BJ (cell line): ENCODE data around the gene SMURF1. TPM values are rescaled to one million over a fixed set of nuclear protein-coding genes. Genes with fewer than 3 reads are reported as not detected.
"Not testable (repeated sequence)": the region's sequence is repeated elsewhere in the genome, so short reads cannot be mapped to it uniquely, and the experiment has no call there.

Source experiments
- CTCF ChIA-PET: fragments of 350-600 bp; formaldehyde crosslinking; extraction: SDS; loops from one replicate; lab custom pipeline; 2021; ENCODE audit warnings: antibody characterized with exemption, inconsistent platforms; lab: Yijun Ruan, JAX
- POLR2A ChIA-PET: fragments of 300-600 bp; sonication (Branson Sonifier 250); formaldehyde crosslinking; extraction: SDS; loops from one replicate; lab custom pipeline; 2021; ENCODE audit warnings: antibody characterized with exemption; lab: Charles Lee
- DNase-seq: peaks from one replicate; pipeline ENCODE4 v3.0.0-alpha.2; 2011; ENCODE audit warnings: low read depth
- H3K27me3 ChIP-seq: 2 replicates; pipeline ENCODE4 v1.6.0; 2011; ENCODE audit warnings: low read length; ENCODE audit not compliant: control insufficient read depth, insufficient read depth
- H3K36me3 ChIP-seq: 2 replicates; pipeline ENCODE4 v1.5.1; 2011; ENCODE audit warnings: low read length; ENCODE audit not compliant: control insufficient read depth, insufficient read depth
- H3K4me3 ChIP-seq: 2 replicates; pipeline ENCODE4 v1.5.1; 2011; ENCODE audit warnings: low read depth, mild to moderate bottlenecking, control low read depth, low read length
- polyA plus RNA-seq: library from polyadenylated mRNA; depleted of rRNA; stranded (reverse); fragments of >200 nt; gene quantifications from 2 replicates; pipeline ENCODE4 v1.2.3, GENCODE V29; 2011
- TF ChIP-seq, protein P1 (sequence below): IDR thresholded peaks from 2 replicates; pipeline ENCODE4 v1.5.1; 2011; ENCODE audit warnings: low read depth, mild to moderate bottlenecking, control low read depth, inconsistent platforms, low read length, moderate library complexity; ENCODE audit not compliant: insufficient read depth

The SMURF1 gene
- polyA plus RNA-seq, 1 experiment, result 15.4 TPM

GRCh38 chr7:99104631-99105030 is 39.3 kb downstream of the SMURF1 start:
- no peak for DNase-seq
- TF ChIP-seq, protein P1, sequence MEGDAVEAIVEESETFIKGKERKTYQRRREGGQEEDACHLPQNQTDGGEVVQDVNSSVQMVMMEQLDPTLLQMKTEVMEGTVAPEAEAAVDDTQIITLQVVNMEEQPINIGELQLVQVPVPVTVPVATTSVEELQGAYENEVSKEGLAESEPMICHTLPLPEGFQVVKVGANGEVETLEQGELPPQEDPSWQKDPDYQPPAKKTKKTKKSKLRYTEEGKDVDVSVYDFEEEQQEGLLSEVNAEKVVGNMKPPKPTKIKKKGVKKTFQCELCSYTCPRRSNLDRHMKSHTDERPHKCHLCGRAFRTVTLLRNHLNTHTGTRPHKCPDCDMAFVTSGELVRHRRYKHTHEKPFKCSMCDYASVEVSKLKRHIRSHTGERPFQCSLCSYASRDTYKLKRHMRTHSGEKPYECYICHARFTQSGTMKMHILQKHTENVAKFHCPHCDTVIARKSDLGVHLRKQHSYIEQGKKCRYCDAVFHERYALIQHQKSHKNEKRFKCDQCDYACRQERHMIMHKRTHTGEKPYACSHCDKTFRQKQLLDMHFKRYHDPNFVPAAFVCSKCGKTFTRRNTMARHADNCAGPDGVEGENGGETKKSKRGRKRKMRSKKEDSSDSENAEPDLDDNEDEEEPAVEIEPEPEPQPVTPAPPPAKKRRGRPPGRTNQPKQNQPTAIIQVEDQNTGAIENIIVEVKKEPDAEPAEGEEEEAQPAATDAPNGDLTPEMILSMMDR, result no peak
- H3K27me3 ChIP-seq, result no peaks in the 10 kb centered on the region
- H3K36me3 ChIP-seq, result no peaks in the 10 kb centered on the region; the same call in 1 of the 2 replicates
- CTCF ChIA-PET, result no interaction called here
- POLR2A ChIA-PET, result no interaction called here
- no peak overlapping the region for H3K4me3 ChIP-seq

- POLR2A ChIA-PET, CTCF ChIA-PET, H3K27me3 ChIP-seq, H3K4me3 ChIP-seq, H3K36me3 ChIP-seq, DNase-seq: not testable (repeated sequence)
Measured at GRCh38 chr7:99103836-99104235, 40.1 kb downstream of the SMURF1 start.

- Histone ChIP-seq H3K36me3 (no peaks in the 10 kb centered on the region; the same call in 1 of the 2 replicates), H3K4me3 (no peak overlapping the region), H3K27me3 (no peaks in the 10 kb centered on the region)
- POLR2A ChIA-PET, result no interaction called here
- TF ChIP-seq, protein P1, result no peak
- DNase-seq, result no peak
- CTCF ChIA-PET, result no interaction called here
Measured at GRCh38 chr7:99102809-99103690, 40.9 kb downstream of the SMURF1 start.

DNA sequence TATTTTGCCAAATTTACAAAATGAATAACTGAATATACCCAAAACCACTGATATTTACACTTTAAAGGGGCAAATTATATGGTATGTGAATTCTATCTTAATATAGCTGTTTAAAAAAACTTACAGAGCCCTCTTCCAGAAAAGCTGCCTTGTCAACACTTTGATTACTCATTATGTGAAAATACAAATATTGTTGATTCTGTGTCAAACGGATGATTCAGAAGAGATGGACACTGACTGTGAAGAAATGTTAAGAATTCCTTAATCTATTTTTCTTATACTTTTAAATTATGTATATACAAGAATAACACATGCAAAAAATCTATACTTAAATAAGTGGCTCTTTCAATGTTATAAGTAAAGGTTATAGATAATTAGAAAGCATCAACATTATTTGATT is 41.5 kb downstream of the SMURF1 start:
- no peak for DNase-seq
- ChIA-PET CTCF (no interaction called here), POLR2A (no interaction called here)
- Histone ChIP-seq H3K36me3 (no peaks in the 10 kb centered on the region; the same call in 1 of the 2 replicates), H3K4me3 (no peak overlapping the region), H3K27me3 (no peaks in the 10 kb centered on the region)
- TF ChIP-seq, protein P1, result no peak

DNA sequence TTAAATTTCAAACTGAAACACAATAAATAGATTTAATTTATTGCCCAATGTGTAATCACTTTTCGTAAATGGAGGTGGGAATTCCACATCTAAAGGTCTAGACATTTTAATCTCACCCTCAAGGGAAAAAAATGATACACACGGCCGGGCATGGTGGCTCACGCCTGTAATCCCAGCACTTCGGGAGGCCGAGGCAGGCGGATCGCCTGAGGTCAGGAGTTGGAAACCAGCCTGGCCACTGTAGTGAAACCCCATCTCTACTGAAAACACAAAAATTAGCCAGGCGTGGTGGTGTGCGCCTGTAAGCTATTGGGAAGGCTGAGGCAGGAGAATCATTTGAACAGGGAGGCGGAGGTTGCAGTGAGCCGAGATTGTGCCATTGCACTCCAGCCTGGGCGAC is 42.4 kb downstream of the SMURF1 start:
- POLR2A ChIA-PET, result not testable (repeated sequence)

GRCh38 chr7:99099499-99100077 is 44.3 kb downstream of the SMURF1 start:
- H3K27me3 ChIP-seq, result no peaks in the 10 kb centered on the region
- H3K4me3 ChIP-seq, result no peak overlapping the region
- no peak for DNase-seq
- POLR2A ChIA-PET, result no interaction called here
- TF ChIP-seq, protein P1, result no peak
- CTCF ChIA-PET, result interaction anchor here (2.1 kb wide), 1 partner anchor 55 kb away, joined by 4 read pairs; no protein-coding TSS in a partner anchor
- no peaks in the 10 kb centered on the region; the same call in 1 of the 2 replicates for H3K36me3 ChIP-seq

More for the DNA sequence above, 42.4 kb downstream of the SMURF1 start:
- DNase-seq, H3K36me3 ChIP-seq, H3K27me3 ChIP-seq, H3K4me3 ChIP-seq: not testable (repeated sequence)
- CTCF ChIA-PET, result interaction anchor here (2.1 kb wide), 1 partner anchor 57 kb away, joined by 4 read pairs; no protein-coding TSS in a partner anchor
